Parathyroid adenoma (tissue), 2 donors: Measurements from ENCODE around the gene MISP.

ENCODE experiments used
- H2AFZ ChIP-seq: fragments of 300-600 bp; sonication (generic); one replicate; pipeline ENCODE4 v1.7.0; 2017; ENCODE audit warnings: antibody characterized with exemption, mild to moderate bottlenecking
- H3K27ac ChIP-seq: fragments of 300-600 bp; sonication (generic); one replicate; pipeline ENCODE4 v1.7.0; 2017
- H3K27me3 ChIP-seq: fragments of 300-600 bp; sonication (generic); one replicate; pipeline ENCODE4 v1.7.0; 2017; ENCODE audit warnings: low read length; ENCODE audit not compliant: control insufficient read depth, insufficient read depth
- H3K36me3 ChIP-seq: fragments of 300-600 bp; sonication (generic); one replicate; pipeline ENCODE4 v1.7.0; 2017; ENCODE audit warnings: low read length; ENCODE audit not compliant: control insufficient read depth, insufficient read depth
- H3K4me1 ChIP-seq: fragments of 300-600 bp; sonication (generic); one replicate; pipeline ENCODE4 v1.7.0; 2017; ENCODE audit warnings: control low read depth
- H3K4me2 ChIP-seq: fragments of 300-600 bp; sonication (generic); one replicate; pipeline ENCODE4 v1.7.0; 2017; ENCODE audit warnings: low read length
- H3K4me3 ChIP-seq: fragments of 300-600 bp; sonication (generic); one replicate; pipeline ENCODE4 v1.7.0; 2017; ENCODE audit warnings: low read depth, low read length
- H3K79me2 ChIP-seq: fragments of 300-600 bp; sonication (generic); one replicate; pipeline ENCODE4 v1.7.0; 2017; ENCODE audit warnings: control low read depth
- H3K9ac ChIP-seq: fragments of 300-600 bp; sonication (generic); one replicate; pipeline ENCODE4 v1.7.0; 2017; ENCODE audit warnings: mild to moderate bottlenecking
- H3K9me3 ChIP-seq: fragments of 300-600 bp; sonication (generic); one replicate; pipeline ENCODE4 v1.7.0; 2017; ENCODE audit warnings: low read length; ENCODE audit not compliant: control insufficient read depth
- CTCF ChIP-seq: fragments of 300-600 bp; sonication (generic); IDR thresholded peaks from one replicate; pipeline ENCODE4 v1.7.0; 2017; ENCODE audit warnings: antibody characterized with exemption, mild to moderate bottlenecking
- donor health status: primary hyperparathyroidism.

The MISP gene

GRCh38 chr19:796692-797527 lies 46.0 kb downstream of the MISP start, which contains the start of gene PTBP1:
PTBP1 (plus strand) TSS chr19:797452; CDS start chr19:797498, 46 bp downstream.
- Histone ChIP-seq H3K9ac (peak within 1 kb of the TSS; percentile 92), H3K4me1 (peaks cover 26% of the 10 kb centered on the region), H3K27me3 (no peaks in the 10 kb centered on the region), H3K9me3 (no peaks in the 10 kb centered on the region), H3K36me3 (no peaks in the 10 kb centered on the region), H3K4me3 (peak within 1 kb of the TSS; percentile 72), H3K27ac (peak within 1 kb of the TSS; percentile 96), H3K79me2 (peaks cover 27% of the 10 kb centered on the region), H2AFZ (peak within 1 kb of the TSS; percentile 100), H3K4me2 (peak within 1 kb of the TSS; percentile 89)
- peak; percentile 35 for TF ChIP-seq CTCF

GRCh38 chr19:797528-798414 lies 46.9 kb downstream of the MISP start:
- Histone ChIP-seq H3K4me1 (peaks cover 31% of the 10 kb centered on the region), H3K9ac (peak overlapping the region; percentile 92)

GRCh38 chr19:798415-799075 lies 47.6 kb downstream of the MISP start:
- Histone ChIP-seq H3K9ac (peak overlapping the region; percentile 92), H3K4me2 (peak overlapping the region; percentile 75), H3K4me3 (peak overlapping the region; percentile 72), H3K36me3 (no peaks in the 10 kb centered on the region), H3K9me3 (no peaks in the 10 kb centered on the region), H2AFZ (no peak overlapping the region), H3K79me2 (peaks cover 43% of the 10 kb centered on the region), H3K4me1 (peaks cover 39% of the 10 kb centered on the region), H3K27ac (peak overlapping the region; percentile 96), H3K27me3 (no peaks in the 10 kb centered on the region)
- no peak for TF ChIP-seq CTCF

More at GRCh38 chr19:797528-798414, 46.9 kb downstream of the MISP start:
- H3K36me3 ChIP-seq: no peaks in the 10 kb centered on the region
- no peaks in the 10 kb centered on the region for H3K27me3 ChIP-seq
- no peaks in the 10 kb centered on the region for H3K9me3 ChIP-seq
- H3K27ac ChIP-seq: peak overlapping the region; percentile 96
- peaks cover 35% of the 10 kb centered on the region for H3K79me2 ChIP-seq
- no peak overlapping the region for H2AFZ ChIP-seq
- peak overlapping the region; percentile 72 for H3K4me3 ChIP-seq
- peak overlapping the region; percentile 75 for H3K4me2 ChIP-seq
- TF ChIP-seq CTCF: no peak

- peaks cover 39% of the 10 kb centered on the region for H3K4me1 ChIP-seq
- TF ChIP-seq CTCF: no peak
- peaks cover 50% of the 10 kb centered on the region for H3K79me2 ChIP-seq
- peak overlapping the region; percentile 96 for H3K27ac ChIP-seq
- H3K9ac ChIP-seq: peak overlapping the region; percentile 34
- H3K4me2 ChIP-seq: peak overlapping the region; percentile 75
- peak overlapping the region; percentile 72 for H3K4me3 ChIP-seq
- H3K9me3 ChIP-seq: no peaks in the 10 kb centered on the region
- H3K27me3 ChIP-seq: no peaks in the 10 kb centered on the region
- H3K36me3 ChIP-seq: no peaks in the 10 kb centered on the region
- H2AFZ ChIP-seq: no peak overlapping the region
These were observed 48.4 kb downstream of the MISP start for GRCh38 chr19:799076-799881.
